NK-92 treated with Interleukin-12 subunit alpha and Interleukin-12 subunit beta, amount 100 ng/mL, for 24 hours (cell line): ENCODE measurements around the gene PRKCE.

Experiments
- DNase-seq: peaks from one replicate; lab custom pipeline; 2025; lab: John Stamatoyannopoulos, UW

PRKCE gene

DNA sequence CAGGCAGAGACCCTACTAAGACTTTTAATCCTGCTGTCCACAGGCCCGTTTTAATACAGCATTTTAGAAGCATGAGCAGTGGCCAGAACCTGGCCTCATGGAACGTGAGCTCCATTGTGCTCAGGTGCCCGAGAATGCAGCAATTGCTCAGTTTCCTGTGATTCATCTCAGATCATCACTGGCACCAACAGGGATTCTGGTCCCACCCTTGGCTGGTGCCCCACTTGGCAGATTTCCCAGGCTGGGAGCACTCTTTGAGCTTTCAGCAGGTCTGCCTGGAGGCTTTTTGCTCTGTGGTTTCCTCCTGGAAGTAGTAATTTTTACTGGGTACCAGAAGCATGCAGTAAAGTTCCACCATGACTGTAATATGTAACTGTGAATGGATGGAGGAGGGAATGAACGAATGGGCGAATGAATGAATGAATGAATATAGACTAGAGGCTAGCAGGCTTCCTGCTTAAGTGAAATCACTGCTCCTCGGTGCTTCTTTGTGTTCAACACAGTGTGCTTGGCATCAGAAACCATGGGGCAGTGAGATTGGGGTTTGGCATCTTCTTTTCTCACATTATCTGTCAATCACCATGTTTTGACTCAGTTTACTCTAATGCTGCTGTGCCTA is 312.9 kb downstream of the PRKCE start:
- DNase-seq: no peak

DNA sequence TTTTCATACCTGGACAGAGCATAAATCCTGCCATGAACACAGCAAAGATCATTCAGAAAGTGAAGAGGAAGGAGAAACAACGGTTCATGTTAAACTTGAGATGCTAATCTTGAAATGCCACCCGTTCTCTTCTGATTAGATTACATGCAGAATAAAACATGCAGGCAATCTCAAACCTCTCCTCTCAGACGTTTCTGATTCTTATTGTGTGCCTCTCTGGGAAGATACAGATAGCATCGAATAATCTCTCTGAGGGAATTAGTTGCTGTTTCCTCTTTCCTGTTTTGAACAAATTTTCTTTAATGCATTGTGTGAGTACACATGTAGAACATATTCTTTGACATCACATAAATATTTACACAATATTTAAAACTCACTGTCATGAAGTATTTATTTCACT is 313.4 kb downstream of the PRKCE start:
- no peak for DNase-seq

DNA sequence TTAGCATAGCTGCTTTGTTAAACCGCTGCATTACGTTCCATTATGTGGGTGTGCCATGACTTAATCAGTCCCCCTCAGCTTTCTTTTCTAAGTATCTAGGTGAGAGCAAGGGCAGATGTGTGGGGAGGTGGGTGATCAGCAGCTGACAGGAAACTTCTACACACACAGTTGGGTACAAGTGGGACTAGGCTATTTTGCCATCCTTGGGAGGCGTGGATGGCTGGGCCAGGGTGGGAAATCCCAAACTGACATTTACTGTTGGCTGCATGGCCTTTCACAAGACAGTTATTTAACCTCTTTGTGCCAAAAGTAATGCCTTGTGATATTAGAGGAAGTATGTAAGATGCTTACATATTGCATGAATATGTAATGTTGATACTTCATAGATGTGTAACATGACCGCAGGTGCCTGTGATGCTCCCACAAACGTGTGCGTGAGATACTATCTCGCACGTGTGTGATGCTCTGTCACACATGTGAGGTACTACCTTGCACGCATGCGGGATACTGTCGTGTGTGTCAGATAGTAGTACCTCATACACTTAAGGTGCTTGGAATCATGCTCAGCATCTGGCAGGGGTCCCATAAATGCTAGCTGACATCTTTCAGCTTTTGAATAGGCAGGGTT is 314.5 kb downstream of the PRKCE start:
- DNase-seq: no peak

DNA sequence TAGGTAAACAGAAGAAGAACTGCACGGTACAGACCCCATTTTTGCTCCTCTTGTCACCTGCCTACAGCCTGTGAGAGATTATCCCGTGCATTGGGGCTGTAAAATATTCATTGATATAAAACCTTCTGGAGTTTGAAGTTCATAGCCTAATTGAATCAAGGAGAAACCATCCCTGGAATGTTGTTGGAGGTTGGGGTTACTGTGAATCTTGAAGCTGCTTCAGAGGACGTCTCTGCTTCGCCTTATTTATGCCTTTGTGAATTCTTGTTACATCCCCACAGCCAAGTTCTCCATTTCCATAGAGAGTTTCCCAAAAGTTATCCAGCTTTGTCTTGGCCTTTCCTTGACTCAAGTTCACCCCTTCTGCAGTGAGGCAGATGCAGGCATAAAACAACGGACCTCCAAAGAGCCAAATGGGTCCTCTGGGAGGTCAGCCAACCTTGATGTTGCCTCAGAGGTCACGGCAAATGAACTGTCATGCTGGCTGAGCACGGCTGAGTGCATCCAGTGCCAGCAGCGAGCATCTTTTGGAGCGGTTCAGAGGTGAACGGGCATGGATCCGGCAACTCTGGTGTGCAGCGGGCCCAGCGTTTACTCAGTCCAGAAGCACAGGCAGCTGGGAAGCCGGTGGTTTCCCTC is 317.6 kb downstream of the PRKCE start:
- no peak for DNase-seq

DNA sequence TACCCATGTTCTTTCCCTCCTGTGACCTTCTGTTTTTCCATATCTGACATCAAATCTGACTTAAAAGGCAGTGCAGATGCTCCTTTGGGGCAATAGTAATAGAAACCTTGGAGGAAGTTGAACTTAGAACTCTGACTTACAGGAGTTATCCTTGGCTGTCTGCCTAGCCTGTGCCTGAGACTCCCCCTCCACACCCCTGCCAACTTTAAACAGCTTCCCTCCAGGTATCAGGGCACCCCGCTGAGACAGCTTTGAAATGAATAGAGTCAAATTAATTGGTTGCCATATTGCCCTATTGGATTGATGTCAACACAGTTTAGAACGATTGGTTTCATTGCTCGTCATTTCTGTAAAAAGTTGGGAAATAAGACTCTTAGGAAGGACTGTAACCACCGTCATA is 322.0 kb downstream of the PRKCE start:
- no peak for DNase-seq

DNA sequence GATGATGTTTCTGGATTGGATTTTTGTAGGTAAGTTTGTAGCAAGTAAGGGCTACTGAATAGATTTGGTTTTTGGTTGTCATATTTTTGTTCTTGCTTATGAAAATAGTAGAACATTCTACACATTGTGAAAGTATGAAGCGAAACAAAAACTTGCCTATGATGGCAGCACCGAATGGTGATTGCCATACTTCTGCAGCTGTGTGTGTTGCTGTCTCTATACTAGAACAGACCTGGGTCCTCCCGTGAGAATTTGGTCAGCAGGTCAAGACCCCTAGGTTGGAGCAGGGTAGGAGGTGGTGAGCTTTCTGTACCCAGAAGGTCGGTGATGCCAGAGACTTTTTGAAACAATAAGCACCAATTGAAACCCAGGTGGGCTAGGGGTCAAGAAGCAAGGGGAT is 322.6 kb downstream of the PRKCE start:
- no peak for DNase-seq

DNA sequence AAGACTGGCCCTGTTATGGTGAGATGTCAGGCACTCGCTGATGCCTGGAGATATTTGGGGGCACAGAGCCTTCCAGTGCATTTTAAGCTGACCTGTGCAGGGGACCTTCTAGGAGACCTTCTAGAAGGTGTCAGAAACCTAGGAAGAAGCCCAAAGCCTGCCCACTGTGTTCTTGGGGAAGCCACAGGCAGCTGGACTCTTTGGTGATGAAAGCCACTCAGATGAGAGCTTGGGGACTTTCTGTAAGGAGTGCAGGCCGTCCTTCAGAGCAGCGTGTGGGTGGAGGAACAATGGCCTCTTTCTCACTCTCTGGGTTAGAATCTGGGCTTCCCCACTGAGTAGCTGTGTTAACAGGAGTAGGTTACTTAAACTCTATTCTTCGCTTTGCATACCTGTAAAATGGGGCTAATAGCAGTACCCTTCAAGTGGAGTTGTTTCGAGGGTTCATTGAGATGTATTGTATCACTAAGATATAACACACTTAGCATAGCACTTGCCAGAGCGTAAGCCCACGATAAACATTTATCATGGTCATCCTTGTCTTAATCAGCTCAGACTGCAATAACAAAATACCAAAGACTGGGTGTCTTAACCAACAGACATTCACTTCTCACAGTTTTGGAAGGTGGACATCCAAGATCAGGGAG is 323.4 kb downstream of the PRKCE start:
- no peak for DNase-seq

DNA sequence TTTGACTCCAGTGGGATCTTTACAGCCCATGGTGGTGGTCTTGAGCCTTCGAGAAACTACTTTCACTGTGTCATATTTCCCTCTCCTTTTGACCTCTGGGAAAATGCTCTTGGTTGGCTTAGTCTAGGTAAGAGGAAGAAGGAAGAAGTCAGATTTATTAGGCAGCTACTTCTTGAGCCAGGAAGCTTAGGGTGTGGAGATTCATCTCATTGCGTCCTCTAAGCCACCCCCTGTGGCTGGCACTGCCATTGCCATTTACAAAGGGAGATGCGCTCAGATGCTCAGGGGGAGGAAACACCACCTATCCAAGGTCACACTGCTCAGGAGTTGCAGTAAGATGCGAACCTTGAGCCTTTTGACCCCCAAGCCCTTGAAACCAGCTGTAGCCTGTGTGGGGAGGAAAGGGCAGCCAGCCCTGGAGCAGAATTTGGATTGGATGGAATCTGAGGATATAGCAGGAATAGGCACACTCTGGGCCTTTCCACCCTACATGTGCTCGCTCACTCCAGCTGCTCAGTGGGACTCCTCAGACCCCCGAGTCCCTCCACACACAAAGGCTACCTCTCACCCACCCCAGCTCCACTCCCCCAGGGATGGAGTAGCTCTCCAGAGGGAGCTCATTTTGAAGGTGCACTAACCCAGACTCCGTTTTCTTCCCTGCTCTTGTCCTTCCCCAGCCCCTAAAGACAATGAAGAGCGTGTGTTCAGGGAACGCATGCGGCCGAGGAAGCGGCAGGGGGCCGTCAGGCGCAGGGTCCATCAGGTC is 324.5 kb downstream of the PRKCE start:
- DNase-seq: no peak

DNA sequence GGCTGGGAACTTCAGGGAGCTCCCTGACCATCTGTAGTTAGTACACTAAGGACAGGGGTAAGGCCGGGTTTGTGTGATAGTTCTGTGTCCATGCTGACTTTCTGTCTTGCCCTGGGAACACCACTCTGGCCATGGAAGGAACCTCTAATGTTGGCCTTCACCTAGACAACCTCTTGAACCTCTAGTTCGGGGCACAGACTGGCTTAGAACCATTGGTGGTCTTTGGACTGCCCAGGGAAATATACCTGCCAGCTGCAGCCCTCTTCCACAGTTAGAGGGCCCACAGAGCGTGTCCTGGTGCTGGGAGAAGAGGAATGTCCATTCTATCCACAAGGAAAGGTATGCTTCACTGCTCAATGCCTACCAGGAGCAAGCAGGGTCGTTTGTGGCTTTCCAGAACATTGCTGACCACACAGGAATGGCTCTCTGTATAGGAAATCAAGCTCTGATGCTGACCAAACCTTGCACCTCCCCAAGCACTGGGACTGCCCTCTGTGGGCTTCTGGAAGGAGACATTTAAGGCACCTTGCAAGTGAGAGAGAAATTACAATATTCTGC is 326.9 kb downstream of the PRKCE start:
- no peak for DNase-seq

DNA sequence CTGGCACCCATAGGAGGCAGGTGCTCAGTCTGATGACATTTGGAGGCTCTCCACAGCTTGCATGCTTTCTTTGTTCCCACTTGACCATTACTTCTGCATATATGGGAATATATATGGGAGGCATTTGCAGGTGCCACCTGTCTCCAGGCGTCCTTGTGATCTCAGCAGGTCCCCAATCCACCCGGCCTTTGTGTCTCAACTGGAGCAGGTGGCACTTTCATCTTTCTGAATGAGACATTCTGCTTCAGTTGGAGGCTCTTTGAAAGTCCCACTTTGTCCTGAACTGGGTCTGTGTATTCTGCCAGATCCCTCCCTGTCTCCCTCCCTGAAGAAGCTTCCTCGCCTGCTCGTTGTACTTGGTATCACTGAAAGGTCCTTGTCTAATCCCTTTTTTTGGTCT is 327.6 kb downstream of the PRKCE start:
- no peak for DNase-seq

DNA sequence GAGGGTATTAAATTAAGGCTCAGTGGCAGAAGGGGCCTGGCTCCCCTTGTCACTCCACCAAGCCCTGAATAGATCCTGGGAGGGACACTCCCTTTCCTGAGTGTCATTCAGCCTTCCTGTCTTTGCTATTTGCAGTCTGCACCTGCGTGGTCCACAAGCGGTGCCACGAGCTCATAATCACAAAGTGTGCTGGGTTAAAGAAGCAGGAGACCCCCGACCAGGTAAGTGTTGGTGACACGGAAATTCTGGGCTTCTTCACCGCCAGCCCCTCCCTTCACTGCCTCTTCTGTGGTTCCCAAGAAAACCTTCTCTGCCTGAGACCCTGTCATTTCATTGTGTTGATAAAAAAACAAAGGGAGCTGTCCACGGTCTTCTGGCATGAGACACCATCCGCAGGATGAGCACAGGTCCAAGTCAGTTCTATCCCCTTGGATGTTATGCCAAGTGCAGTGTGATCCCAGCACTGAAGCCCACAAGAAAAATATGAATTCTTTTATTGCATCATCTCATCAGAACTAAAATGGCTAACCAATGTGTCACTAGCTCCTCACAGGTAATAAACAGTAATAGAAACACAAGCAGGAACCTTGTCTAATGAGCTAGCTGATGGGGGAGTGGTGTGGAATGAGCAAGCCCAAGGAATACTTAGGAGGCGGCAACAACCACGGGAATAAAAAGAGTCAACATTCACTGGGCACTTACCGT is 328.8 kb downstream of the PRKCE start:
- DNase-seq: no peak

DNA sequence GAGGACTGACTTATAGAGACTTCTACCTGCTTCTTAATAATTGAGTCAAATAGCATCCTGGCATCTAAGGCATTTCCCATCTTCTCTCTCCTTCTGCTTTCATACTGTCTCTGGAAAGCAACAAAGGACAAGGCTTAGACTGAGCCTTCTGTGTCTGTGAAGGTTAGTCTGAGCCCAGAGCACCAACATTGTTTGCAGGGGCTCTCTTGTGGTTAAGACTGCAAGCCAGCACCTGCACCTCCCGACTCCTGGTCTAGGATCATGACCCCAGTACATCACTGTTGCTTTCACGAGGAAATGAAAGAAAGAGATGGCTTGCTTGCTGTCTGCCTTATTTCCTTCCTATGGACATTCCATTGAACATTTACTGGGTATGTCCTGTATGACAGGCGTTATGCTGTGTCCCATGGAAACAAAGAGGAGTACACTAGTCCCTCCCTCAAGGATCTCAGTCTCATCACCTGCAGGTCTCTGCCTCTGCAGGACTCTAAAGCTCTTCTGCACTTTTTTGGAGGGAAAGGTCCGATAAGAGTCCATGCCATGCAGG is 330.0 kb downstream of the PRKCE start:
- no peak for DNase-seq

DNA sequence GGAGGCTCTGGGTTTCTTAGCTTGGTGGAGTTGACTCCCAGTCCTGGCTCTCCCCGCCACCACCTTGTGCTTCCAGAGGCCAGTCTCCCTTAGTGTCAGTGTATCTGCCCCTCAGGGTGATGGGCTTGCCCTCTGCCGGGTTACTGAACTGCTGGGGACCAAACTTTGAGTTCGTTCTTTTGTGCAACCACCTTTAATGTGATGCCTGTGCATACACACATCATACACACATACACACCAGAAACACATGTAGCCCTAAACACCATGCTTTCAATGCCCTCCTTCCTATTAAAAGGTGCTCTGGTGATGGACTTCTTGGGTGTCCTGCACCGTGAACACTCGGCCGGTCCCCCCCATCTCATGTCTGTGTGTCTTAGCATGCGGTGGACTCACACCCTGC is 330.6 kb downstream of the PRKCE start:
- no peak for DNase-seq

DNA sequence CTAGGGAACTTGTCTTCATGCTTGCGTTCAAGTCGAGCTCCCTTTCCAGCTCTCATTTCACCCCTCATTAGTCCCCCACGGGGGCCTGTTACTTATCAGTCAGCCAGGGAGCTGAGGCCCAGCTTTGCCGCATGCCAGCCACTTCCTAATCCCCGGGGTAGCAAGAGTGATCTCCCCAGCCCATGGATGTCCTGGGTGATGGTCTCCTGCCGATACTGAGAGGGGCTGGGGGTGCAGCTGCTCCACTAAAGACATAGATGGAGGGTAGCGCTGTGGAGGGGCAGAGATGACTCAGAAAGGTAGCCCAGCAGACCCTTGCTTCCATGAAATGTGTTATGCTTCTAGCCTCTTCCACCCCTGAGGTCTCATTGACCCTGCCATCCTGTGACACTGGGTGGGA is 331.7 kb downstream of the PRKCE start:
- no peak for DNase-seq

DNA sequence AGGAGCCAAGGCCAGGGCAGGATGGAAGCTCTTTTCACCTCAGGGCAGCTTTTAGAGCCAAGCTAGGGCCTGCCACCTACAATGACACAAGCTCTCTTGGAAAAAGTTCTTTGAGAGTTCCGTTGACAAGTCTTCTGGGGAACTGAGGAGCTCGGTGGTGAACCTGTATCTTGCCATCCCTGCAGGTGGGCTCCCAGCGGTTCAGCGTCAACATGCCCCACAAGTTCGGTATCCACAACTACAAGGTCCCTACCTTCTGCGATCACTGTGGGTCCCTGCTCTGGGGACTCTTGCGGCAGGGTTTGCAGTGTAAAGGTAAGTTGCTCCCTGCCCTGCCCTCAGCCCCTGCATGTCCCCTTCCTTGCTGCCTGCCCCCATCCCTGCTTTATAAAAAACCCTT is 332.9 kb downstream of the PRKCE start:
- DNase-seq: no peak

DNA sequence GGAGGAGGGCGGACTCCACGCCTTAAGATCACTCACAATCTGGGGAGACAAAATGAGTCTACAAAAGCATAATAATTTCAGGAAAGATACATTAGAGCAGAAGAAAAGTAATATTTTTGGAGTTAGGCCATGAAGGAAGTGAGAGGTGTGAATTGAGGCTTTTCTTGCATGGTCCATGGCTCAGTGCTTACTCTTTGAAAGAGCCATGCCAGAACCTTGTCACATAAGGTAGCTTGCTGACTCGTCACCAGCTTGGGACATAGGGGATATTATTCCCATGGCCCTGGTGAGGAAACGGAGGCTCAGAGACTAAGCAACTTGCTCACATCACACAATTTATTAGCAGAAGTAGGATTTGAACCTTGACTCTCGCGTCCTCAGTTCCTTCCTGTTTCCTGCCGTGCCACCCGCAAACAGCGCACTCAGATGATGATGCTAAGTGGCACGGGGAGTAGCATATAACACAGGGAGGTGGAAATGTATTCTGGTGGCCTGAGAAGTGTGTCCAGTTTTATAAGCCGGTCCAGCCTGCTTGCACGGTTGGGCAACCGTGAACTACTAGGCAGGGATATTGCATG is 333.5 kb downstream of the PRKCE start:
- DNase-seq: no peak

DNA sequence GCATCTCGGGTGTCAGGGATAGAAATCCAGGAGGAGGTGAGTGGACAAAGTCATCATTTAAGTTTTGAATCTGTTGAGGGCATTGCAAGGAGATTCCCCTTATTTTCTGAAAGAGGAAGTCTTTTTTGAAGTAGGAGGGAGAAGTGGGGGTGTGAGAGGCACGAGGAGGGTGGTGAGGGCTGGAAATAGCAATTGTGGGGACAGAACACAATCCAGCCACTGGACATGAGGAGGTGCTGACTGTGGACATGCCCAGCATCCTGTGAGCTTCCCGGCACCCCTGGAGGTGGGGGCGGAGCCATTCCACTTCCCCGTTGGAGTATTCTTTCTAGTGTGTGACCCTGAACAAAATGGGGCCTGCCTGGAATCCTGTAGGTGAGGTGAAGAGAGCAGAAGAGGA is 335.0 kb downstream of the PRKCE start:
- no peak for DNase-seq

DNA sequence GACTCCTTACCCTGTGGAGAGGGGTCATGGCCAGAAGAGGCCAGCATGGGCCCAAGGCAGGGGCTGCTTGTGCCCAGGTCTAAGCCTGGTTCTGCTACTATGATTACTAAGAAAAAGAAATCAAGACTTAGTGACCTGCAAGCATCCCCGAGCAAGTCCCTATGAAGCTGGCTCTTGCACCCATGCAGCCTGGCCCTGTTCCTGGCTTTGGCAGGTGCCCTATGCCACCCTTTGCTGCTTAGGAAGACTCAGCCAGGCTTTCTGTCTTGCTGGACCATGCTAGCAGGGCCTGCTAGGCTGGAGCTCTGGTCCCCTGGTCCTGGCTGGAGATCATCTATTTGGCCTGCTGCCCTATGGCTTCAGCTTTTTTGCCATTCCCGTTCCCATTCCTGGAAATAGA is 336.4 kb downstream of the PRKCE start:
- no peak for DNase-seq

DNA sequence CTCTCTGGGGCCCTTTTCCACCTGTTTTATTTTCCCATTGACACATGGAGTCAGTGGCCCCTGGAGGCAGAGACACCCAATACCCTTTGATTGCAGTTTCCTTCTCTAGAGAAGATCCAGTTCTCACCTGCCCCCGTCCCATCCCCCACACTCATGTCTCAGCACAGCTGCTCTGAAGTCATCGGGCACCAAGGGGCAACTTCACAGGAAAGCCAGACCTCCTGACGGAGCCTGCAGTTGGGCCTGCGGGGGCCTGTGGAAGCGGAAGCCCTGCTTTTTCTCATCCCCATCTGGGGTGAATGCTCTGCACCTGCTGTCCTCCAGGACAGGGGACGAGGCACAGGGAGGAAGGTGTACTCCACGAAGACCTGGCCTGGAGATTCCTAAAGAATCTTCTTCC is 337.4 kb downstream of the PRKCE start:
- DNase-seq: no peak

DNA sequence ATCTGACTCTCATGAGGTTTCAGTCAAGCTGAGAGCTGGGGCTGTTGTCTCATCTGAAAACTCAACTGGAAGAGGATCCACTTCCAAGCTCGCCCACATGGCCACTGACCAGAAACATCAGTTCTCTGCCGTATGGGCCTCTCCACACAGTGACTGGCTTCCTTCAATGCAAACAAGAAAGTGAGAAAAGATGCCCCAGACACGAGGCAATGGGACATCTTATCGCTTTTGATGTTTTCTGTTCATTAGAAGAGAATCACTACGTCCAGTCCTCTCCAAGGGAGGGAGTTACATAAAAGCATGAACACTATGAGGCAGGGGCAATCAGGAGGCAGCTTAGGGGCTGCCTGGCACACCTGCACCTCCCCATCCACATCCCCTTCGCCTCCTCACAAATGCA is 338.7 kb downstream of the PRKCE start:
- DNase-seq: no peak
